WTC11 (cell line): ENCODE results near the gene SRMS. TPM values are rescaled to one million over a fixed set of nuclear protein-coding genes. Genes with fewer than 3 reads are reported as not detected.

ENCODE experiments used
- ATAC-seq: fragments of 200-7000 bp; cut with Tn5 transposase; 2 replicates; pipeline ENCODE4 v1.10.0; 2021; ENCODE audit warnings: mild to moderate bottlenecking, moderate library complexity
- CTCF ChIA-PET: fragments of 300-600 bp; sonication (Branson Sonifier 250); formaldehyde crosslinking; loops from one replicate; lab custom pipeline; 2021; ENCODE audit warnings: antibody characterized with exemption; lab: Charles Lee
- POLR2A ChIA-PET: fragments of 350-600 bp; sonication (Branson Sonifier 250); formaldehyde crosslinking; loops from one replicate; lab custom pipeline; 2021; ENCODE audit warnings: antibody characterized with exemption; lab: Charles Lee
- DNase-seq: peaks from one replicate; pipeline ENCODE4 v3.0.0; 2021; ENCODE audit warnings: low spot score
- H3K27ac Mint-ChIP-seq: 2 replicates; pipeline ENCODE4 v1.8.0; 2021; ENCODE audit warnings: mixed read lengths
- H3K27me3 Mint-ChIP-seq: 2 replicates; pipeline ENCODE4 v1.8.0; 2021; ENCODE audit warnings: low read depth, mild to moderate bottlenecking, moderate library complexity, mixed read lengths
- H3K36me3 Mint-ChIP-seq: 2 replicates; pipeline ENCODE4 v1.8.0; 2021; ENCODE audit warnings: mixed read lengths
- H3K4me1 Mint-ChIP-seq: 2 replicates; pipeline ENCODE4 v1.8.0; 2022; ENCODE audit warnings: mixed read lengths
- H3K4me3 Mint-ChIP-seq: 2 replicates; pipeline ENCODE4 v1.8.0; 2021; ENCODE audit warnings: mild to moderate bottlenecking, moderate library complexity, mixed read lengths
- H3K9me3 Mint-ChIP-seq: 2 replicates; pipeline ENCODE4 v1.8.0; 2021; ENCODE audit warnings: mixed read lengths
- CREB1 ChIP-seq: sonication (generic); formaldehyde crosslinking; IDR thresholded peaks from 2 replicates; pipeline ENCODE4 v1.8.0; 2023; ENCODE audit warnings: mild to moderate bottlenecking, missing genetic modification reagents
- GABPB1 ChIP-seq: sonication (generic); formaldehyde crosslinking; IDR thresholded peaks from 2 replicates; pipeline ENCODE4 v1.8.1; 2023; ENCODE audit warnings: mild to moderate bottlenecking, missing genetic modification reagents
- GTF2I ChIP-seq: fragments of 250-450 bp; sonication (Bioruptor Pico); conservative IDR thresholded peaks from 2 replicates; pipeline ENCODE4 v1.4.0; 2021; ENCODE audit warnings: mild to moderate bottlenecking
- HMGXB4 ChIP-seq: sonication (generic); formaldehyde crosslinking; IDR thresholded peaks from 2 replicates; pipeline ENCODE4 v1.8.1; 2023; ENCODE audit warnings: mild to moderate bottlenecking, moderate library complexity, missing genetic modification reagents
- KAT7 ChIP-seq: sonication (generic); formaldehyde crosslinking; IDR thresholded peaks from 2 replicates; pipeline ENCODE4 v1.8.1; 2023; ENCODE audit warnings: missing genetic modification reagents, mild to moderate bottlenecking, borderline replicate concordance
- MLX ChIP-seq: sonication (generic); formaldehyde crosslinking; IDR thresholded peaks from 2 replicates; pipeline ENCODE4 v1.8.1; 2023; ENCODE audit warnings: mild to moderate bottlenecking, missing genetic modification reagents, moderate library complexity
- MYBL2 ChIP-seq: sonication (generic); formaldehyde crosslinking; IDR thresholded peaks from 2 replicates; pipeline ENCODE4 v1.8.1; 2023; ENCODE audit warnings: mild to moderate bottlenecking, moderate library complexity, missing genetic modification reagents
- NR3C1 ChIP-seq: sonication (generic); formaldehyde crosslinking; conservative IDR thresholded peaks from 2 replicates; pipeline ENCODE4 v1.8.1; 2023; ENCODE audit warnings: low read depth, mild to moderate bottlenecking, missing genetic modification reagents
- SMAD3 ChIP-seq: sonication (generic); formaldehyde crosslinking; IDR thresholded peaks from 2 replicates; pipeline ENCODE4 v1.8.0; 2022; ENCODE audit warnings: missing genetic modification reagents, mild to moderate bottlenecking, borderline replicate concordance
- SOX15 ChIP-seq: fragments of 250-450 bp; sonication (Bioruptor Pico); IDR thresholded peaks from 2 replicates; pipeline ENCODE4 v1.9.0; 2021; ENCODE audit warnings: mild to moderate bottlenecking
- SP1 ChIP-seq: sonication (generic); formaldehyde crosslinking; conservative IDR thresholded peaks from 2 replicates; pipeline ENCODE4 v1.8.1; 2022; ENCODE audit warnings: missing genetic modification reagents
- TCF7 ChIP-seq: sonication (generic); formaldehyde crosslinking; IDR thresholded peaks from 2 replicates; pipeline ENCODE4 v1.8.0; 2022; ENCODE audit warnings: mild to moderate bottlenecking, low read depth, missing genetic modification reagents, moderate library complexity
- USF1 ChIP-seq: sonication (generic); formaldehyde crosslinking; IDR thresholded peaks from 2 replicates; pipeline ENCODE4 v1.8.0; 2022; ENCODE audit warnings: mild to moderate bottlenecking, missing genetic modification reagents
- ZMAT4 ChIP-seq: fragments of 250-450 bp; sonication (Bioruptor Pico); IDR thresholded peaks from 2 replicates; pipeline ENCODE4 v1.9.0; 2021; ENCODE audit warnings: mild to moderate bottlenecking
- ZNF416 ChIP-seq: fragments of 250-450 bp; sonication (Bioruptor Pico); IDR thresholded peaks from 2 replicates; pipeline ENCODE4 v1.9.0; 2021; ENCODE audit warnings: mild to moderate bottlenecking, inconsistent platforms
- ZNF423 ChIP-seq: fragments of 250-450 bp; sonication (Bioruptor Pico); IDR thresholded peaks from 2 replicates; pipeline ENCODE4 v2.1.2; 2022; ENCODE audit warnings: mild to moderate bottlenecking, moderate library complexity
- total RNA-seq: library from RNA; stranded (reverse); gene quantifications from 3 replicates; pipeline ENCODE4 v1.2.3, GENCODE V29; 2021
- TF ChIP-seq, protein P1 (sequence below): sonication (generic); formaldehyde crosslinking; IDR thresholded peaks from 2 replicates; pipeline ENCODE4 v1.8.0; 2023; ENCODE audit warnings: mild to moderate bottlenecking, missing genetic modification reagents
- TF ChIP-seq, protein P2 (sequence below): fragments of 250-450 bp; sonication (Bioruptor Pico); IDR thresholded peaks from 2 replicates; pipeline ENCODE4 v1.9.0; 2021; ENCODE audit warnings: mild to moderate bottlenecking
- TF ChIP-seq, protein P3 (sequence below): fragments of 250-450 bp; sonication (Bioruptor Pico); conservative IDR thresholded peaks from 2 replicates; pipeline ENCODE4 v1.9.0; 2021; ENCODE audit warnings: mild to moderate bottlenecking

The SRMS gene
- total RNA-seq, 1 experiment from 2014 or later: 0.26 TPM

- POLR2A ChIA-PET: no interaction called here
- no peak overlapping the region for H3K4me3 Mint-ChIP-seq
- no peak for ATAC-seq
- no peaks in the 10 kb centered on the region for H3K36me3 Mint-ChIP-seq
- no peaks in the 10 kb centered on the region for H3K27me3 Mint-ChIP-seq
- no peaks in the 10 kb centered on the region for H3K4me1 Mint-ChIP-seq
- CTCF ChIA-PET: no interaction called here
- TF ChIP-seq, protein P1, sequence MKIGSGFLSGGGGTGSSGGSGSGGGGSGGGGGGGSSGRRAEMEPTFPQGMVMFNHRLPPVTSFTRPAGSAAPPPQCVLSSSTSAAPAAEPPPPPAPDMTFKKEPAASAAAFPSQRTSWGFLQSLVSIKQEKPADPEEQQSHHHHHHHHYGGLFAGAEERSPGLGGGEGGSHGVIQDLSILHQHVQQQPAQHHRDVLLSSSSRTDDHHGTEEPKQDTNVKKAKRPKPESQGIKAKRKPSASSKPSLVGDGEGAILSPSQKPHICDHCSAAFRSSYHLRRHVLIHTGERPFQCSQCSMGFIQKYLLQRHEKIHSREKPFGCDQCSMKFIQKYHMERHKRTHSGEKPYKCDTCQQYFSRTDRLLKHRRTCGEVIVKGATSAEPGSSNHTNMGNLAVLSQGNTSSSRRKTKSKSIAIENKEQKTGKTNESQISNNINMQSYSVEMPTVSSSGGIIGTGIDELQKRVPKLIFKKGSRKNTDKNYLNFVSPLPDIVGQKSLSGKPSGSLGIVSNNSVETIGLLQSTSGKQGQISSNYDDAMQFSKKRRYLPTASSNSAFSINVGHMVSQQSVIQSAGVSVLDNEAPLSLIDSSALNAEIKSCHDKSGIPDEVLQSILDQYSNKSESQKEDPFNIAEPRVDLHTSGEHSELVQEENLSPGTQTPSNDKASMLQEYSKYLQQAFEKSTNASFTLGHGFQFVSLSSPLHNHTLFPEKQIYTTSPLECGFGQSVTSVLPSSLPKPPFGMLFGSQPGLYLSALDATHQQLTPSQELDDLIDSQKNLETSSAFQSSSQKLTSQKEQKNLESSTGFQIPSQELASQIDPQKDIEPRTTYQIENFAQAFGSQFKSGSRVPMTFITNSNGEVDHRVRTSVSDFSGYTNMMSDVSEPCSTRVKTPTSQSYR (CRISPR knock-in tag): no peak
- TF ChIP-seq SP1 (CRISPR knock-in tag): no peak
- no peak for TF ChIP-seq HMGXB4
- no peak for TF ChIP-seq TCF7 (CRISPR knock-in tag)
- no peak for TF ChIP-seq ZMAT4
- TF ChIP-seq ZNF423 (CRISPR knock-in tag): no peak
- TF ChIP-seq, protein P2, sequence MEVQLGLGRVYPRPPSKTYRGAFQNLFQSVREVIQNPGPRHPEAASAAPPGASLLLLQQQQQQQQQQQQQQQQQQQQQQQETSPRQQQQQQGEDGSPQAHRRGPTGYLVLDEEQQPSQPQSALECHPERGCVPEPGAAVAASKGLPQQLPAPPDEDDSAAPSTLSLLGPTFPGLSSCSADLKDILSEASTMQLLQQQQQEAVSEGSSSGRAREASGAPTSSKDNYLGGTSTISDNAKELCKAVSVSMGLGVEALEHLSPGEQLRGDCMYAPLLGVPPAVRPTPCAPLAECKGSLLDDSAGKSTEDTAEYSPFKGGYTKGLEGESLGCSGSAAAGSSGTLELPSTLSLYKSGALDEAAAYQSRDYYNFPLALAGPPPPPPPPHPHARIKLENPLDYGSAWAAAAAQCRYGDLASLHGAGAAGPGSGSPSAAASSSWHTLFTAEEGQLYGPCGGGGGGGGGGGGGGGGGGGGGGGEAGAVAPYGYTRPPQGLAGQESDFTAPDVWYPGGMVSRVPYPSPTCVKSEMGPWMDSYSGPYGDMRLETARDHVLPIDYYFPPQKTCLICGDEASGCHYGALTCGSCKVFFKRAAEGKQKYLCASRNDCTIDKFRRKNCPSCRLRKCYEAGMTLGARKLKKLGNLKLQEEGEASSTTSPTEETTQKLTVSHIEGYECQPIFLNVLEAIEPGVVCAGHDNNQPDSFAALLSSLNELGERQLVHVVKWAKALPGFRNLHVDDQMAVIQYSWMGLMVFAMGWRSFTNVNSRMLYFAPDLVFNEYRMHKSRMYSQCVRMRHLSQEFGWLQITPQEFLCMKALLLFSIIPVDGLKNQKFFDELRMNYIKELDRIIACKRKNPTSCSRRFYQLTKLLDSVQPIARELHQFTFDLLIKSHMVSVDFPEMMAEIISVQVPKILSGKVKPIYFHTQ (CRISPR knock-in tag): no peak
- no peak for TF ChIP-seq CREB1
- no peak for TF ChIP-seq SOX15
- no peak for TF ChIP-seq KAT7 (CRISPR knock-in tag)
- no peak for TF ChIP-seq SMAD3
- no peak overlapping the region for H3K27ac Mint-ChIP-seq
- no peak for DNase-seq
- no peaks in the 10 kb centered on the region for H3K9me3 Mint-ChIP-seq
Measured at GRCh38 chr20:63530788-63531160, 16.8 kb downstream of the SRMS start.

- Mint-ChIP-seq H3K27ac (no peak overlapping the region), H3K27me3 (no peaks in the 10 kb centered on the region), H3K36me3 (no peaks in the 10 kb centered on the region), H3K4me3 (no peak overlapping the region), H3K9me3 (no peaks in the 10 kb centered on the region), H3K4me1 (no peaks in the 10 kb centered on the region)
- ATAC-seq: no peak
- ChIA-PET POLR2A (no interaction called here), CTCF (interaction anchor here (1.7 to 2.0 kb wide), 3 partner anchors 8 to 153 kb away, joined by 4 to 11 read pairs (median 8); partner anchors contain the start of gene PTK6)
- DNase-seq: peak; percentile 14
- TF ChIP-seq GABPB1 (no peak), USF1 (no peak), MLX (CRISPR knock-in tag) (no peak), NR3C1 (CRISPR knock-in tag) (no peak), GTF2I (CRISPR knock-in tag) (no peak), MYBL2 (CRISPR knock-in tag) (no peak), ZNF416 (CRISPR knock-in tag) (no peak)
- TF ChIP-seq, protein P1 (CRISPR knock-in tag): no peak
- TF ChIP-seq, protein P3, sequence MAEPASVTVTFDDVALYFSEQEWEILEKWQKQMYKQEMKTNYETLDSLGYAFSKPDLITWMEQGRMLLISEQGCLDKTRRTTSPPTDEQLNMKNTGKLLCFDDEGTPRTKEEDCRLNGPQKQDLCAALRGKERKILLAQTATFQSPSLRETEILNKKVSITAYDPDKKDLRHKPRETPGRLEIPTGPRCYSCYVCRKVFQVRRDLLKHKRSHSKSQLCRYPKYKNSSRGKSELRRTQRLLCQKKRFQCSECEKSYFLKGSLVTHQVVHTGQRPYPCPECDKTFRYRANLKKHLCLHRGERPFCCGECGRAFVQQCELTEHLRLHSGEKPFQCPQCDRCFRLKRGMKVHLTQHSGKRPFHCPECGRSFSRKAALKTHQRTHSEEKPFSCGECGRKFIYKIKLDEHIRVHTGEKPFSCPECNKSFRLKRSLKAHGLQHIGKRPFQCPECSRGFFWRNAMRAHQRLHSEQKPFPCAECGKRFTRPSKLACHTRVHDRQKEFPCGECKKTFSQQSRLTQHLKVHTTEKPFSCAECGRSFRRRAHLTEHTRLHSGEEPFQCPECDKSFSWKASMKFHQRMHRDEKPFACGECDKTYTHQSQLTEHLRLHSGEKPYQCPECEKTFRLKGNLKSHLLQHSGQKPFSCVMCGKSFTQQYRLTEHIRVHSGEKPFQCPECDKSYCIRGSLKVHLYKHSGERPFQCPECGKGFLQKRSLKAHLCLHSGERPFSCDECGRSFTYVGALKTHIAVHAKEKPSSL (CRISPR knock-in tag): no peak
Measured at GRCh38 chr20:63529861-63530787, 17.4 kb downstream of the SRMS start.
